ENCODE results near the gene ATOH8. TPM values are rescaled to one million over a fixed set of nuclear protein-coding genes. Genes with fewer than 3 reads are reported as not detected.
A peak's percentile ranks its signal among the peaks of the same experiment; 100 is the strongest.

ATOH8 gene
- total RNA-seq, 2 donors from 2014 or later: 2.5 TPM

DNA sequence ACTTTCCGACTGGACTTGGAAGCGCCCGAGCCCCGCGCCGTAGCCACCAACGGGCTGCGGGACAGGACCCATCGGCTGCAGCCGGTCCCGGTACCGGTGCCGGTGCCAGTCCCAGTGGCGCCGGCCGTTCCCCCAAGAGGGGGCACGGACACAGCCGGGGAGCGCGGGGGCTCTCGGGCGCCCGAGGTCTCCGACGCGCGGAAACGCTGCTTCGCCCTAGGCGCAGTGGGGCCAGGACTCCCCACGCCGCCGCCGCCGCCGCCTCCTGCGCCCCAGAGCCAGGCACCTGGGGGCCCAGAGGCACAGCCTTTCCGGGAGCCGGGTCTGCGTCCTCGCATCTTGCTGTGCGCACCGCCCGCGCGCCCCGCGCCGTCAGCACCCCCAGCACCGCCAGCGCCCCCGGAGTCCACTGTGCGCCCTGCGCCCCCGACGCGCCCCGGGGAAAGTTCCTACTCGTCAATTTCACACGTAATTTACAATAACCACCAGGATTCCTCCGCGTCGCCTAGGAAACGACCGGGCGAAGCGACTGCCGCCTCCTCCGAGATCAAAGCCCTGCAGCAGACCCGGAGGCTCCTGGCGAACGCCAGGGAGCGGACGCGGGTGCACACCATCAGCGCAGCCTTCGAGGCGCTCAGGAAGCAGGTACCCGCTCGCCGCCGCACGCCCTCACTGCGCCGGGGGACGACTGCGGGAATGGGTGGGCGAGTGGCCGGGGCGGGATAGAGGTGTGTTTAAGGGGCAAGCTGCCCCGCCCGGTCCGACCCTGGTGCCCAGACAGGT is 713 bp downstream of the ATOH8 start:
- no peaks in the 10 kb centered on the region for H3K36me3 ChIP-seq
- H3K4me3 ChIP-seq: peak overlapping the region; percentile 62
- intact Hi-C loops (cut with DNase I): no loop called here
- H3K4me1 ChIP-seq: peaks cover 13% of the 10 kb centered on the region
- peaks cover 50% of the 10 kb centered on the region for H3K27me3 ChIP-seq
- peak overlapping the region; percentile 54 to 57 for H3K9ac ChIP-seq (ENCODE audit: low read depth in 2 of 2, low read length in 2 of 2)
- DNase-seq: no peak
- no peak overlapping the region for H3K27ac ChIP-seq
- no peaks in the 10 kb centered on the region for H3K9me3 ChIP-seq
- TF ChIP-seq, protein P1, sequence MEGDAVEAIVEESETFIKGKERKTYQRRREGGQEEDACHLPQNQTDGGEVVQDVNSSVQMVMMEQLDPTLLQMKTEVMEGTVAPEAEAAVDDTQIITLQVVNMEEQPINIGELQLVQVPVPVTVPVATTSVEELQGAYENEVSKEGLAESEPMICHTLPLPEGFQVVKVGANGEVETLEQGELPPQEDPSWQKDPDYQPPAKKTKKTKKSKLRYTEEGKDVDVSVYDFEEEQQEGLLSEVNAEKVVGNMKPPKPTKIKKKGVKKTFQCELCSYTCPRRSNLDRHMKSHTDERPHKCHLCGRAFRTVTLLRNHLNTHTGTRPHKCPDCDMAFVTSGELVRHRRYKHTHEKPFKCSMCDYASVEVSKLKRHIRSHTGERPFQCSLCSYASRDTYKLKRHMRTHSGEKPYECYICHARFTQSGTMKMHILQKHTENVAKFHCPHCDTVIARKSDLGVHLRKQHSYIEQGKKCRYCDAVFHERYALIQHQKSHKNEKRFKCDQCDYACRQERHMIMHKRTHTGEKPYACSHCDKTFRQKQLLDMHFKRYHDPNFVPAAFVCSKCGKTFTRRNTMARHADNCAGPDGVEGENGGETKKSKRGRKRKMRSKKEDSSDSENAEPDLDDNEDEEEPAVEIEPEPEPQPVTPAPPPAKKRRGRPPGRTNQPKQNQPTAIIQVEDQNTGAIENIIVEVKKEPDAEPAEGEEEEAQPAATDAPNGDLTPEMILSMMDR (IDR thresholded peaks at IDR 0.05): no peak

DNA sequence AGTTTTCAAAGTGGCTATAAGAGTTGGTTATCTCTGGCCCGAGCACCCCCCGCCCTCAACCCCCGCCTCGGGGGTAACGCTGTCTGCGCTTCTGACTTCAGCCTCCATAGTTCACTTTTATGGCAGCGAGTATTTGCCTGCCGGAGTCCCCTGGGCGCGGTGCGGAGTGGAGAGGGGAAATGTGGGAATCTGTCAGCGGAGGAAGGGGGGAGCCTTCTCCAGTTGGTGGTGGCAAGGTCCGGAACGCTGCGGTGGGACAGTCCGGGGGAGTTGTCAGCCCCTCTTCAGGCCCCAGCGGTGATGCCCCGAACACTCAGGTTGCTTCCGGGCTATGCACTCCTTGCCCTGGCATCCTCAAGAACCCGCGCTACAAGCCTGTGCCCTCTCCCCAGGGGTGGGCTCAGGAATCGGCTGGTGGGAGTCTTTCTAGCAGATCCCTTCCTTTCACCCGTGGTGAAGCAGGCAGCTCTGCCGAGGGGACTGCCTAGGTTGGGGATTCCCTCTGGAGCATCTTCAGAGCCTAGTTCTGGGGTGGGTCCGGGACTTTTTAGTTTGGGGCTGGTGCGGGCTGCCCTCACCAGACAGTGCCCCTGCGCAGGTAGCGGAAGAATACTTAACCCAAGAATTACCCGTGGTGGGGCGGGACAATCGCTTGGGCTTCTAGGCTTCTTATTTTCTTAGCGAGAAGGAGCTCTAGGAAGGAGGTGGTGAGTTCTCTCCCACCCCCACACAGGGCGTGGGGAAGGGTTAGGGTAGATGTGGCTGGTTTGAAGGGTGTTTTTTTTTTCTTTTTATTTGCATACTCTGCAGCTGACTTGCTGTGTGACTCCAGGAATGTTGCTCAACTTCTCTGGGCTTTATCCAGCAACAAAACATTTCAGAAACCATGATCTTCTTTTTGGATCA is 1.6 kb downstream of the ATOH8 start:
- Histone ChIP-seq H3K9ac (ENCODE audit: low read depth in 2 of 2, low read length in 2 of 2) (peak overlapping the region; percentile 54 to 57), H3K36me3 (no peaks in the 10 kb centered on the region), H3K4me3 (peak overlapping the region; percentile 62), H3K9me3 (no peaks in the 10 kb centered on the region), H3K4me1 (peaks cover 13% of the 10 kb centered on the region), H3K27ac (no peak overlapping the region), H3K27me3 (peaks cover 50% of the 10 kb centered on the region)
- no peak for DNase-seq
- TF ChIP-seq, protein P1 (IDR thresholded peaks at IDR 0.05): no peak
- intact Hi-C loops (cut with DNase I): no loop called here

DNA sequence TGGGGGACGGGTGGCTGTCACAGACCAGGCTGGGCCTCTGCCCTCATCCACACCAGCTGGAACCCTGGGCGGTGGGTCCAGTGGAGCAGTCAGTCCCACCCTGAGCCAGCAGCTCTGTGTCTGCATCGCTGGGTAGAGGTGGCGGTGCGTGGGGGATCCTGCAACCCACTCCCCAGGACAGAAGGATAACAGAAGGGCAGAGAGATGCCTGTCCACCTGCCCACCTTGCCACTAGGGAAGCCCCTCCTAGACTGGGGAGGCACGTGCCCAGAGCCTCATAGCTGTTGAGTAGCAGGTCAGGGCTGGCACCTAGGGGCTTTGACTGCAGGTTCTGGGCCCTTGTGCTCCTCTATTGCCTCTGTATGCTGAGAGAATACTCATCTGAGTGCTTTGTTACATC is 2.4 kb downstream of the ATOH8 start:
- H3K27me3 ChIP-seq: peaks cover 44% of the 10 kb centered on the region
- no peak overlapping the region for H3K27ac ChIP-seq
- H3K9ac ChIP-seq (ENCODE audit: low read depth in 2 of 2, low read length in 2 of 2): peak overlapping the region in 1 of 2 donors; percentile 49
- intact Hi-C loops (cut with DNase I): no loop called here
- no peak for DNase-seq
- TF ChIP-seq, protein P1 (IDR thresholded peaks at IDR 0.05): no peak
- H3K36me3 ChIP-seq: no peaks in the 10 kb centered on the region
- H3K4me3 ChIP-seq: no peak overlapping the region
- H3K9me3 ChIP-seq: no peaks in the 10 kb centered on the region
- H3K4me1 ChIP-seq: peaks cover 13% of the 10 kb centered on the region

DNA sequence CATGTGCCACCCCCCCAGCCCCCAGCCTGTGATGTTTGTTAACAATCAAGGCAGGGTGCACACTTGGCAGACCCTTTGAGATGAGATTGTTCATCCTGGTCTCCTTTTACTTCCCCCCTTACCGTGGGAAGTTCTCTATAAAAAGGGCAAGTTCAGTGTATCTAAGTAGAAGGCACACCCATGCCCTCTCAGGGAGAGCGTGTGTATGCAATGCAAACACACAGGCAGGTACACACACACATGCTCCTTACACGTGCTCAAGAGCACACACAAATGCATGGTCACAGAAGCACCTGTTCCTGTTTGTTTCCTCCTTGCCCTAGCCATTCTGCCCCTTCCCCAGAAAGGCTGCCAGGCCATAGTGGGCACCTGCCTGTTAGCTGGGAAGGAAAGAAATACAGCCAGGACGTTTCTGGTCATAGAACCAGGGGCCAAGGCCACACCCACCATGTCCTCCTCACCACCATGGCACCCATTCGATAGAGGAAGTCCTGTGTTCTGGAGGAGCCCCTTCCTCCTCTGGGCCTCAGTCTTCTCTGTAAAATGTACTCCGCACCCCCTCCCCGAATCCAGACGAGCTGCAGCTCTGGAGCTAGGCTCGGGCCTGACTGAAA is 3.1 kb downstream of the ATOH8 start:
- no peak for DNase-seq
- H3K27ac ChIP-seq: no peak overlapping the region
- intact Hi-C loops (cut with DNase I): no loop called here
- peaks cover 13% of the 10 kb centered on the region for H3K4me1 ChIP-seq
- H3K4me3 ChIP-seq: no peak overlapping the region
- H3K9ac ChIP-seq (ENCODE audit: low read depth in 2 of 2, low read length in 2 of 2): peak overlapping the region in 1 of 2 donors; percentile 49
- H3K9me3 ChIP-seq: no peaks in the 10 kb centered on the region
- TF ChIP-seq, protein P1 (IDR thresholded peaks at IDR 0.05): no peak
- H3K36me3 ChIP-seq: no peaks in the 10 kb centered on the region
- H3K27me3 ChIP-seq: peaks cover 37% of the 10 kb centered on the region

DNA sequence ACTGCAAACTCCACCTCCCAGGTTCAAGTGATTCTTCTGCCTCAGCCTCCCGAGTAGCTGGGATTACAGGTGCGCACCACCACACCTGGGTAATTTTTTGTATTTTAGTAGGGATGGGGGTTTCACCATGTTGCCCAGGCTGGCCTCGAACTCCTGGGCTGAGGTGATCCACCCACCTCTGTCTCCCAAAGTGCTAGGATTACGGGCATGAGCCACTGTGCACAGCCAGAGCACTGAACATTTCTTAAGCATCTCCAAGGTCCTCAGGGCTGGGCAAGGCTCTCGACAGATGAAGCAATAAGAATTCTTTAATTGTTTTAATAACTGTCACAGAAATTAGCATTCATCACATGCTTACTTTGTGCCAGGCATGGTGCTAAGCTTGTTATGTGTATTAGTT is 4.1 kb downstream of the ATOH8 start:
- Histone ChIP-seq H3K27ac (no peak overlapping the region), H3K36me3 (no peaks in the 10 kb centered on the region), H3K27me3 (peaks cover 30% of the 10 kb centered on the region), H3K9ac (ENCODE audit: low read depth in 2 of 2, low read length in 2 of 2) (peak overlapping the region in 1 of 2 donors; percentile 21), H3K4me3 (no peak overlapping the region), H3K4me1 (peaks cover 13% of the 10 kb centered on the region), H3K9me3 (no peaks in the 10 kb centered on the region)
- TF ChIP-seq, protein P1 (IDR thresholded peaks at IDR 0.05): no peak
- no peak for DNase-seq
- intact Hi-C loops (cut with DNase I): no loop called here

All from colonic mucosa (tissue), 4 donors.